ENCODE results near the gene CH25H.
"Not testable (repeated sequence)": the region's sequence is repeated elsewhere in the genome, so short reads cannot be mapped to it uniquely, and the experiment has no call there.

CH25H gene

GRCh38 chr10:89207181-89207800 lies at the start of gene CH25H:
CH25H (minus strand) TSS chr10:89207317; CDS start chr10:89207292, 25 bp downstream.
- TF ChIP-seq, protein P1, sequence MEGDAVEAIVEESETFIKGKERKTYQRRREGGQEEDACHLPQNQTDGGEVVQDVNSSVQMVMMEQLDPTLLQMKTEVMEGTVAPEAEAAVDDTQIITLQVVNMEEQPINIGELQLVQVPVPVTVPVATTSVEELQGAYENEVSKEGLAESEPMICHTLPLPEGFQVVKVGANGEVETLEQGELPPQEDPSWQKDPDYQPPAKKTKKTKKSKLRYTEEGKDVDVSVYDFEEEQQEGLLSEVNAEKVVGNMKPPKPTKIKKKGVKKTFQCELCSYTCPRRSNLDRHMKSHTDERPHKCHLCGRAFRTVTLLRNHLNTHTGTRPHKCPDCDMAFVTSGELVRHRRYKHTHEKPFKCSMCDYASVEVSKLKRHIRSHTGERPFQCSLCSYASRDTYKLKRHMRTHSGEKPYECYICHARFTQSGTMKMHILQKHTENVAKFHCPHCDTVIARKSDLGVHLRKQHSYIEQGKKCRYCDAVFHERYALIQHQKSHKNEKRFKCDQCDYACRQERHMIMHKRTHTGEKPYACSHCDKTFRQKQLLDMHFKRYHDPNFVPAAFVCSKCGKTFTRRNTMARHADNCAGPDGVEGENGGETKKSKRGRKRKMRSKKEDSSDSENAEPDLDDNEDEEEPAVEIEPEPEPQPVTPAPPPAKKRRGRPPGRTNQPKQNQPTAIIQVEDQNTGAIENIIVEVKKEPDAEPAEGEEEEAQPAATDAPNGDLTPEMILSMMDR (IDR thresholded peaks at IDR 0.05; ENCODE audit: low read depth, low read length): no peak
- no peak for TF ChIP-seq POLR2A (IDR thresholded peaks at IDR 0.05; ENCODE audit: extremely low read depth, insufficient read length)
- TF ChIP-seq, protein P2, sequence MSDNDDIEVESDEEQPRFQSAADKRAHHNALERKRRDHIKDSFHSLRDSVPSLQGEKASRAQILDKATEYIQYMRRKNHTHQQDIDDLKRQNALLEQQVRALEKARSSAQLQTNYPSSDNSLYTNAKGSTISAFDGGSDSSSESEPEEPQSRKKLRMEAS (IDR thresholded peaks at IDR 0.05; ENCODE audit: low read depth, low read length): no peak
- peak; percentile 60 for DNase-seq (ENCODE audit: low read depth)

GRCh38 chr10:89256340-89256739 lies 49.2 kb upstream of the CH25H start:
- TF ChIP-seq MYC (IDR thresholded peaks at IDR 0.05; ENCODE audit: low read depth, low read length) (no peak), POLR2A (IDR thresholded peaks at IDR 0.05; ENCODE audit: extremely low read depth, insufficient read length) (no peak)
- TF ChIP-seq, protein P2 (IDR thresholded peaks at IDR 0.05; ENCODE audit: low read depth, low read length): no peak
- TF ChIP-seq, protein P1 (IDR thresholded peaks at IDR 0.05; ENCODE audit: low read depth, low read length): no peak
- no peak overlapping the region for H3K4me3 ChIP-seq (ENCODE audit: low read depth, low read length)
- DNase-seq (ENCODE audit: low read depth): peak; percentile 33

More at GRCh38 chr10:89207181-89207800, at the start of gene CH25H:
- H3K4me3 ChIP-seq (ENCODE audit: low read depth, low read length): peak within 1 kb of the TSS; percentile 30

- no peak overlapping the region for H3K4me3 ChIP-seq (ENCODE audit: low read depth, low read length)
- TF ChIP-seq MYC (IDR thresholded peaks at IDR 0.05; ENCODE audit: low read depth, low read length) (no peak), POLR2A (IDR thresholded peaks at IDR 0.05; ENCODE audit: extremely low read depth, insufficient read length) (no peak)
- TF ChIP-seq, protein P2 (IDR thresholded peaks at IDR 0.05; ENCODE audit: low read depth, low read length): no peak
- TF ChIP-seq, protein P1 (IDR thresholded peaks at IDR 0.05; ENCODE audit: low read depth, low read length): no peak
- DNase-seq (ENCODE audit: low read depth): peak; percentile 33
These were observed 48.7 kb upstream of the CH25H start for GRCh38 chr10:89255793-89256192.

DNA sequence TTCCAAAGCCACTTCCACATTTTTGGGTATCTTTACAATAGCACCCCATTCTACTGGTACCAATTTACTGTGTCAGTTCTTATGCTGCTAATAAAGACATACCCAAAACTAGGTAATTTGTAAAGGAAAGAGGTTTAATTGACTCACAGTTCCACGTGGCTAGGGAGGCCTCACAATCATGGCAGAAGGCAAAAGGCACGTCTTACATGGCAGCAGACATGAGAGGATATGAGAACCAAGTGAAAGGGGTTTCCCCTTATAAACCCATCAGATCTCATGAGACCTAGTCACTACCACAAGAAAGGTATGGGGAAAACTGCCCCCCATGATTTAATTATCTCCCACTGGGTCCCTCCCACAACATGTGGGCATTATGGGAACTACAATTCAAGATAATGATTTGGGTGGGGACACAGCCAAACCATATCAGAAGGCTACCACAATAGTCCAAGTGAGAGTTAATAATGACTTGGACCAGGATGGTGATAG lies 48.0 kb upstream of the CH25H start:
- not testable (repeated sequence) for H3K4me3 ChIP-seq (ENCODE audit: low read depth, low read length); DNase-seq (ENCODE audit: low read depth)

- TF ChIP-seq, protein P1 (IDR thresholded peaks at IDR 0.05; ENCODE audit: low read depth, low read length): no peak
- TF ChIP-seq, protein P2 (IDR thresholded peaks at IDR 0.05; ENCODE audit: low read depth, low read length): no peak
- TF ChIP-seq MYC (IDR thresholded peaks at IDR 0.05; ENCODE audit: low read depth, low read length): no peak
- no peak for TF ChIP-seq POLR2A (IDR thresholded peaks at IDR 0.05; ENCODE audit: extremely low read depth, insufficient read length)
- no peak for DNase-seq (ENCODE audit: low read depth)
- H3K4me3 ChIP-seq (ENCODE audit: low read depth, low read length): peak overlapping the region; percentile 26
These were observed 45.1 kb upstream of the CH25H start for GRCh38 chr10:89252225-89252585.

DNA sequence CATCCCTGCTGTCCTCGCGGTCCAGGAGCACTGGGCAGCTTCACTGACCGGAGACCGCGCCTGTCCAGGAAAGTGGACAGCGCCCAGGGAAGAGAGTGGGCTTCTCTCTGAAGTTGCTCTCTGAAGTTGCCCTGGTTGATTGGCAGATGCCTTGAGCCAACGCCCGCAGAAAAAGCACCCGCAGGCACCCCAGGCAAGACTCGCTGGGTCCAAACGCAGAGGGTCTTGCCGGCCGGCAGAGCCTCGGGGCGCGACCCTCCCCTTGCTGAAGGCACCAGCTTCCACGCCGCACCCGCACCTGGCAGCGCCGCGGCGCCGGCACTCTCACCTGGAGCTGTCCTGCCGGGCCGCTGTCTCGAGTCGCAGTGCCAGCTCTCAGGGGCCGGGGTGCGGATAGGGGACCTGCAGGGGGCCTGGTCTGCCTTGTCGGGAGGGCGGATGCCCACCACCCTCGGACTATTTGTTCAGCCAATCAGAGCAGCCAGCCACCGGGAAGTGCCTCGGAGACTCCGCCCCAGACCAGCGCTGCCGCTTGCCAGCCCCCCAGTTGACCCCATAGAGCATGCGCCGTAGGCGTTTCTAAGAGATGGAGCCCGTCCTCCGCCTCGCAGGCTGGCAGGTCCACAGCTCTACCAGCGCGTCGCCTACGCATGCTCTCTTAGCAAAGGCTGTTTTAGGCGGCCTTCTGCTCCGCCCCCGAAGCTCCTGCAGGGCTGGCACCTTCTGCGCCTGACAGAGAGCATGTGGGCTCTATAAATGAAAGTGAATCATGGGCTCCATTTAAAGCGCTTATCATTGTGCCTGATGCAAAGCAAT lies 44.5 kb upstream of the CH25H start, which contains the start of gene LIPA:
Gene LIPA (minus strand): TSS at position 367 of the 816 bp plus-strand sequence. CDS start 4,127 bp downstream, outside the sequence.
- TF ChIP-seq, protein P1 (IDR thresholded peaks at IDR 0.05; ENCODE audit: low read depth, low read length): no peak
- TF ChIP-seq POLR2A (IDR thresholded peaks at IDR 0.05; ENCODE audit: extremely low read depth, insufficient read length): peak; percentile 63
- peak; percentile 85 for TF ChIP-seq MYC (IDR thresholded peaks at IDR 0.05; ENCODE audit: low read depth, low read length)
- TF ChIP-seq, protein P2 (IDR thresholded peaks at IDR 0.05; ENCODE audit: low read depth, low read length): peak; percentile 93
- DNase-seq (ENCODE audit: low read depth): peak; percentile 99
- peak within 1 kb of the TSS; percentile 80 for H3K4me3 ChIP-seq (ENCODE audit: low read depth, low read length)
